C1 segment of cervical spinal cord (tissue), 14 donors: ENCODE data around the gene NUP50.

Source experiments
- DNase-seq, 14 donors: peaks; one replicate each; lab custom pipeline; 2025; lab: John Stamatoyannopoulos, UW

Gene NUP50

DNA sequence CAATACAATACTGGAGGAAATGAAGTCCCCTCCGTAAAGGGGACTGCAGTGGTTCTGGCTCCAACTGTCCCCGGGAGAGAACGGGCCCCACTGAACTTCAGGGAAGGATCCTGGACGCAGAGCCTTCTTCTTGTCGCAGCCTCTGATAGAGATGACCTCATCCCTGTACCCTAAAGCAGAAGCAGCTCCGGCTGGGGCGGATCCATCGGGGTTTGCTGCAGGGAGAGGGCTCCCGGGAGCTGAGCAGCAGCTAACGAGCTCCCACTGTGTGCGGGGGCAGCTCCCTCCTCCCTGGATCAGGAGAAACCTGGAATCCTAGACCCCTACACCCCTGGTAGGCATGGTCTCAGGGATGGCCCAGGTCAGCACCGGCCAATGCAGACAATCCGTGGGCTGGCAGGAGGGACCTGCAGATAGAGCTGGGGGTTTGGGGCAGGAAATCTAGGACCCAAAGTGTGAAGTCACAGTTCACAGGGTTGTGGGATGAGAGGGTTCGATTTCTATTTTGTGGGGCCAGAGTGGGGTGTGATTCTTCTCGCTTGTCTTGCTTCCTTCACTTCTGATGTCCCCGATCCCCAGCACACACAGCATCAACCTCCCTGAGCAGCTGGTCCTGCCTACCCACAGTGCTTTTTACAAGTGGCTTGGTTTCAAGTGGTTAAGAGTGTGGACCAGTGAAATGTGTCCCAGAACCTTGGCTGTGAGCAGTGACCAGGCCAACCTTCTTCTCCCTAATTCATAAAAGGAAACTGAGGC lies 64.1 kb downstream of the NUP50 start:
- DNase-seq: peak in 6 of 14 donors; percentile 18 to 53 (median 36)

DNA sequence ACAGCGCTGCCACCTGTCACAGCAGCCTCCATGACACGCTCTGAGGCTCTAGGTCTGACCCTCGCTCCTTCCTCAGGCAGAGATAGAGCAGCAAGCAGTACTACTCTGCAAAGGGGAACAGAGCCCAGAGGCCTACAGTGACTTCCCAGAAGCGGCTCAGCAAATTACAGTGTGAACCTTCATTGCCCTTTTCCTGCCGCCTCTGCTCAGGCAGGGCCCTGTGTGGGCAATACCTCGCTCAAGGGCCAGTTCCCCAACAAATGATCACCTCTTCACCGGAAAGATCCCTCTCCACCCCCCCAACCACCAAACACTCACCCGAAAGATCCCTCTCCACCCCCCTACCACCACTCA lies 64.7 kb downstream of the NUP50 start:
- no peak for DNase-seq

DNA sequence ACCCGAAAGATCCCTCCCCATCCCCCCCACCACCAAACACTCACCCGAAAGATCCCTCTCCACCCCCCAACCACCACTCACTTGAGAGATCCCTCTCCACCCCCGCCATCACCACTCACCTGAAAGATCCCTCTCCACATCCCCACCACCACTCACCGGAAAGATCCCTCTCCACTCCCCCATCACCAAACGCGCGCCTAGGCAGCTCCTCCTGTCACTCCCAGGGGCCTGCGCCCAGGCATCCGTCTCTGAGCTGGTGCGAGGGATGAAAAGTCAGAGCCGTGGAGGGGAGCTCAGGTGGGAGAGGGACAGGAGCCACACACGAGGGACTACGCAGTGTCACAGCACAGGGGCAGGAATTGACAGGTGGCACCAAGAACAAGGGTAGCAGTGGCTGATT lies 65.5 kb downstream of the NUP50 start:
- no peak for DNase-seq

DNA sequence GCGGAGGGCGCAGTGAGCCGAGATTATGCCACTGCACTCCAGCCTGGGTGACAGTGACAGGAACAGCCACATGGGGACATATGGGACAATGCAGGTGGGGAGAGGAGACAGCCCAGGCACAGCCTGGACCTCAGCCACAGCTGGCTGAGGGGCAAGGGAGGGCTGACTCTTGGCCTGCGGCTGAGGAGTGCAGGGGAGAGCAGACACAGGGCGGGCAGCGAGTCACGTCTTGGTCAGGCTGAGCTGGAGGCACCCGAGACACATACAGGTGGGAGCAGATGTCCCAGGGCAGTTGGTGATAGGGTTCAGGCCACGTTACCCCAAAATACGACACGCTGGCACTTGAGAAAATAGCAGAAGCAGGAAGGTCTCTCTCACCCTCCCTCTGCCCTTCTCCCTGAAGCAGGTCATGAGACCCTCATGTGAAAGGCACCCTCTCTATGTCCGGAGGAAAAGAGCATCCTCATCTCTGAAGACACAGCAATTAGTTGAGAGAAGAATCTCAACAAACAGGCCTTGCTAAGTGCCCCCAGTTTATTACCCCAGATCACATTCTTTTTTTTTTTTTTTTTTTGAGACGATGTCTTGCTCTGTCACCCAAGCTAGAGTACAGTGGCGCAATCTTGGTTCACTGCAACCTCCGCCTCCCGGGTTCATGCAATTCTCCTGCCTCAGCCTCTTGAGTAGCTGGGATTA lies 66.4 kb downstream of the NUP50 start:
- peak in 1 of 14 donors; percentile 10 for DNase-seq

DNA sequence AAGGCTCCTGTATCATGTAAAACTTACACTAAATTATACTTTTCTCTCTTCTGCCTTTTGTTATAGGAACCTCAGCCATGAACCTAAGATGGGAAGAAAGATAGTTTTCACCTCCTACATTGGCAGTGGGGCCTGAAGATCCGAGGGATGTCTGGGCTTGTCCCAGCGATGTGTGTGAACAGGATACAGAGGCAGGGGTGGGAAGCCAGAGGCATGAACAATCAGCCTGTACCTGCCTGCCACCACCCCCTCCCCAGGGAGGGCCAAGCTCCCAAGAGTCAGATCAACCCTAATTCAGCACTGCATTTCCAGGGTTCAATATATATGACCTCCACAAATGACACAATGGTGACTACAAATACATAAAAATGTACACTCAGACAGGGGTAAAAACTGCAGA lies 67.6 kb downstream of the NUP50 start:
- no peak for DNase-seq

DNA sequence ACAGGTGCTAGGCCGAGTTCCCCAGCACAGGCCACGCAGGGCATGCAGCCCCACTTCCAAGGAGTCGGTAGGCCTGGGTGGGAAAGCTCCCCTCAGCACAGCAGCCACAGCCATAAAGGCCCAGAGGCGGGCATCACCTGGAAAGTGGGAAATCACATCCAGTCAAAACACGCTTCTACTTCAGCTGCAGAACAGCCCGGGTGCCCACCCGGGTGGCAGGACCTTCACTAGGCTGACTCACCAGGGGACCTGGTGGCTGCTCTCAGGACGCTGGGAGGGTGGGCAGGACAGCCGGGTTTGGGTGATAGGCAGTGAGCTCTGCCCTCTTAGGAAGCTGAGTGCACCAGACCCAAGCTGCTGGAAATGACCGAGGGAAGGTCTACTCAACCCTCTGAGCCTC lies 69.7 kb downstream of the NUP50 start:
- no peak for DNase-seq

DNA sequence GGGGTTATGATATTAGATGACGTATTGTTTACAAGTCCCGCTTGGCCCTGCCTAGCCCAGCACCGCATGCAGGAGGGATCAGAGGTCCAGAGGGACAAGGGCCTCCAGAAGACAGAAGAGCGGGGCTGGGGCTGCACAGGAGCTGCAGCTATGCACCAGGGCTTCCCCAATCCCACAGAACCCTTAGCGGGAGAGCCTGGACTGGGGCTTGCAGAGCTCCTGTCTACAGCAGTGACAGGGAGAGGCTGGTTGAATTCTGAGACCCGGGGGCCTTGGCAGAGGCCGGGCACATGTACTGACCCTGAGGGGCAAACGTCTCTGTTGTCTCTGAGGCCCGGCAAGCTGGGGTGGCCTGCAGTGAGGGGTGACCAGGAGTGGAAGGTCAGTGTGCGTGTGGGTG lies 70.1 kb downstream of the NUP50 start:
- DNase-seq: no peak

DNA sequence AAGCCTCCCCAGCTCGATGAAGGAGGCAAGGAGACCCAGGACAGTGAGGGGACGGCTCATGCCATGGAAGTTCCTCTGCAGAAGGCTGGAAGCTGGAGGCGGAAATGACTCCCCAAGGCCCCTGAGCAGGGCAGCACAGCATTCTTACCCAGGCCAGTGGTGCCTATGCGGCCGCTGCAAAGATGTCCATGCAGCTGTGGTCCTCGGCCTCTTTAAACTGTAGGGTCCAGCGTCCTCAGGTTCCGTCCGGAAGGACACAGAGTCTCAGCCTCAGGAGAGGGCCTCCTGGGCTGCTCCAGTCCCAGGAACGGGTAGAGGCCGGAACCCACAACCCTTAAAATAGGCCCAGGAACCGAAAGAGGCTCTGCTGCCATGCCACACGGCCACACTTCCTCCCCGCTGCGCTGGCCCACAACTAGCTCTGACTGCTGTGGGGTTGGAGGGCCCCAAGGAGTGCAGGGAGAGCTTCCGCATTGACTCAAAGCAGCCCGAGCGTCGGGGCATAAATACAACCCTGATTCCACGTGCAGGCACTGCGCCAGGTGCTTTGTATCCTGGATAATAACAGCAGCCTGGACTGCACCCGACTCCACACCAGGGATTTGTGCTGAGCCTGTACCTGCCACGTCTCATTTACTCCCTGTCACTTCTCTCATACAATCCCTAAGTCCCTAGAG lies 71.5 kb downstream of the NUP50 start:
- peak in 8 of 14 donors; percentile 16 to 67 (median 48) for DNase-seq

DNA sequence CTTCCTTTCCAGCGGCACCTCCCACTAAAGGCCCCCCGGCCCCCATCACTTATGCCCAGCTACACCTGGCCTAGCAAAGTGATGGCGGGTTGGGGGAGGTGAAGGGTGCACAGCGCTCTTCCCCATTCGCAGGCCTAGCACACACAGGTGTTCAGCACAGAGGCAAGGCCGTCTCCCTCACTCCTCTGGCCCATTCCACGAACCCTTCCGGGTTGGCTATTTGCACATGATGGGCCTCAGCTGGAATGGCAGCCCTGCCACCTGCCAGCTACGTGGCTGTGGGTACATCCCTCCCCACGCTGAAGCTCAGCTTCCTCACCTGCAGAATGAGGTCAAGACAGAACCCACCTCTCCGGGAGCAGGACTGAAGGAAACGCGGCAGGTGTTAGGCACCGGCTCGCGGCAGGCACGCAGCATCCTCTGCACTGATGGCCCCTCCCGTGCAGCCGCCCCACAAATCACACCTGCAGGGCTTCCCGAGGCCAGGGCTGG lies 72.2 kb downstream of the NUP50 start:
- DNase-seq: no peak

DNA sequence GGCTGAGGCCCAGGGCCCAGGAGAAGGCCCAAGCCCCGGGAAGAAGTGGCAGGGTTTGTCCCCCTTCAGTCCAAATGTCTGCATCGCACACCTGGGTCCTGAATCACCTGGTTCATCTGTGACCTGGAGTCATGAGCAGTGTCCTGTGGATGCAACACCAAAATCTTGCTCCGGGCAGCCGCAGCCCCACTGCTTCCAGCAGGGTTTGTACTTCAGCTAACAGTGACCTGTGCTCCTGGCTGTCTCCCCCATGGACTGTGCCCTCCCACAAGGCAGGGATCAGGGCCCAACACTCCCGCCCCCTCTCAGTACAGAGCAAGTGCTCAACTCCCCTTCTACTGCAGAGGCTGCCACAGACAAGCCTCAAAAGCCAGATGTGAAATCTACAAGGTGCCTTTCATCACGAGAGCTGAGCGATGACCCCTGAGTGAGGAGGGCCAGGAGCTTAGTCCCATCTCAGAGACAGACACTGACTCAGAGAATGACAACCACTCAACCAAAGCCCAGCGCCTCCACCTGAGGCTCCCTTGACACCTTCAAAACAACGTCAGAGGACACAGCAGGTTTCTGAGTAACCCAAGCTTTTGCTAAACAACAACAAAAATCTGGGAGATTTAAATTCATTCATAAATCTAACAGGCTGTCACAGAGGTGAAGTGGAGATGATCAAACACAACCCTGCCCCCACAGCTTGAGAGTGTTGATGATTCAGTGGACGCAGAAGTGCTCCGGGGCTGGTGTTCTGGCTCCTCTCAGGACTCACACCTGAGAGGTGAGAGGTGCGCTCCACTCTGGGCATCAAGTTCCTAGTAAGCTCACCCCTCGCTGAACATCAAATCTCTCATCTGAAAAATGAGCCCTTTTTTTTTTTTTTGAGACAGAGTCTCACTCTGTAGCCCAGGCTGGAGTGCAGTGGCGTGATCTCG lies 73.6 kb downstream of the NUP50 start:
- DNase-seq: no peak
